H1 (cell line): ENCODE results near the gene TAP2. TPM values are rescaled to one million over a fixed set of nuclear protein-coding genes. Genes with fewer than 3 reads are reported as not detected.

Source experiments
- CBX8 ChIP-seq: fragments of 300-800, 300-1000 bp; sonication (generic); IDR thresholded peaks from 2 replicates; pipeline ENCODE4 v1.7.1; 2016; ENCODE audit warnings: low read depth, low read length, borderline replicate concordance
- CREB1 ChIP-seq: IDR thresholded peaks from 2 replicates; pipeline ENCODE4 v1.6.1; 2012; ENCODE audit warnings: inconsistent platforms
- CTCF ChIP-seq, 3 experiments: IDR thresholded peaks; 1 replicate in 2 of 3; 2 replicates in 1 of 3; pipeline versions ENCODE4 v1.5.1 to v1.6.1; 2011; ENCODE audit warnings: low read length in 3 of 3, mild to moderate bottlenecking in 3 of 3, inconsistent platforms in 2 of 3, low read depth in 1 of 3, moderate library complexity in 1 of 3; ENCODE audit not compliant: insufficient read depth in 1 of 3; ENCODE audit errors: control extremely low read depth in 1 of 3
- E2F6 ChIP-seq: IDR thresholded peaks from 2 replicates; pipeline ENCODE4 v1.6.1; 2012; ENCODE audit warnings: inconsistent platforms
- FOSL1 ChIP-seq: IDR thresholded peaks from 2 replicates; pipeline ENCODE4 v1.6.1; 2011; ENCODE audit warnings: mild to moderate bottlenecking, low read depth, low read length, moderate library complexity; ENCODE audit not compliant: insufficient read depth
- NRF1 ChIP-seq: IDR thresholded peaks from 2 replicates; pipeline ENCODE4 v1.6.1; 2011; ENCODE audit warnings: mild to moderate bottlenecking, low read depth, low read length, improper control_type of control experiment
- polyA plus RNA-seq, 7 experiments: library from polyadenylated mRNA; depleted of rRNA in 3 of 7; stranded (reverse) in 5 of 7; unstranded in 2 of 7; fragments of >200 nt in 5 of 7; fragments of 200-250 nt in 2 of 7; gene quantifications; 1 replicate in 5 of 7; 2 replicates in 1 of 7; 4 replicates in 1 of 7; pipeline versions ENCODE4 v1.2.1 to v1.2.3, GENCODE V29; 2011 to 2013; ENCODE audit warnings: missing spikeins in 2 of 7, mixed read lengths in 2 of 7
- total RNA-seq: library from RNA; stranded (reverse); fragmentation: NEBNext Ultra II Directional; extraction: Animal tissue kit (Norgen Biotek cat#: 25700); gene quantifications from 2 replicates; pipeline ENCODE4 v1.2.1, GENCODE V29; 2021

Gene TAP2
- total and polyA plus RNA-seq, 2 of the 8 experiments (the other 6 are each of a cell fraction or from before 2014, with no cell fraction given) = 11.3 to 27.2 TPM

- TF ChIP-seq CTCF (IDR thresholded peaks at IDR 0.05; ENCODE audit: control extremely low read depth in 1 of 3, insufficient read depth in 1 of 3, low read depth in 1 of 3, low read length in 3 of 3) (no peak), E2F6 (no peak), CBX8 (no peak), FOSL1 (no peak), CREB1 (no peak), NRF1 (no peak)
Measured at GRCh38 chr6:32840604-32841246, 2.2 kb upstream of the TAP2 start (continued).
